HG03342 (cell line): Measurements from ENCODE around the gene PRTG.

Source experiments
- ATAC-seq: cut with Tn5 transposase; IDR thresholded peaks from one replicate; pipeline ENCODE4 v1.9.1; 2021; ENCODE audit warnings: mild to moderate bottlenecking, moderate library complexity; ENCODE audit not compliant: unreplicated experiment

Gene PRTG

GRCh38 chr15:55576943-55577342, 166.0 kb downstream of the PRTG start:
- no peak for ATAC-seq

- no peak for ATAC-seq
These were observed 168.9 kb downstream of the PRTG start for GRCh38 chr15:55574096-55574495.

GRCh38 chr15:55573224-55573623, 169.7 kb downstream of the PRTG start:
- no peak for ATAC-seq

GRCh38 chr15:55564347-55565145, 178.4 kb downstream of the PRTG start:
- ATAC-seq = no peak

GRCh38 chr15:55562601-55563000, 180.4 kb downstream of the PRTG start:
- no peak for ATAC-seq
